Activated CD4-positive, alpha-beta T cell treated with anti-CD3 and anti-CD28 coated beads for 4 hours (primary cell): ENCODE data around the gene FASLG.
A peak's percentile ranks its signal among the peaks of the same experiment; 100 is the strongest.

Source experiments
- DNase-seq, 2 donors: peaks; one replicate each; pipeline ENCODE4 v3.0.0-alpha.2; 2020

The FASLG gene

DNA sequence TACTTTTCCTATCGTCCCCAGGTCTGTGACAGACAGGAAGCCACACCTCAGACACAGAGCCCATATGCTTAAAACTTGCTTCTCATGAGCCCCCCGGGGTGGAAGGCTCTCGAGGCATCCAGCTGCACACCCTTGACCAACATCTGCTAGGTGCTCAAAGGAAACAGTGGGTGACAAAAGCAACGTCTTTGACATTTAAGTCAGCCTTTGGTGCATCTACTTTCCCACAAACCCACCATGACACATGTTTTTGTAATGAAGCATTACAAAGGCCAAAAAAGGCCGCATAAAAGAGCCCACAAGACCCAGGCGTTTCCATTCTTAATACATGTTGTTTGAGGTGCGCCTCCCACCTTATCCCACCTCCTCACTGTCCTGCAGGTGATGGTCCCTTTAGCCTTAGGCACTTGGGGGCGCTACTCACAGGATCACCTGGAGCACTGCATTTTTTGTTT, 11.8 kb upstream of the FASLG start:
- DNase-seq: no peak

DNA sequence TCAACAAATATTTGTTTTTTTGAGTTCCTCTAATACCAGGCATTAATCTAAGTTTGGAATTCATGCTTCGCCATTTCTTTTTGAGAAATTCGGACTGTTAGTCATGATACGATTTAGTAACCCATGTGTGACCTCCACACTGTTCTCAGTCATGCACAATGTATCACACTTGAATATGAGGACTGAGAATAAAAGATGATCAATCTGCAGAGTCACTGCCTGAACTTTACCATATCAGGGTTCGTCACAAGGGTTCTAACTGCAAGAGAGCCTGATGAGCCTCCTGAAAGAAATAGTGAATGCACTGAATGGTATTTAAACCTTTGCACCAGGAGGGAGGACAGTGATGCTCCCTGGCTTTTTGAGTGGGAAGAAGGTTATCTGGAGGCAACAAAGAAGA, 10.9 kb upstream of the FASLG start:
- no peak for DNase-seq

DNA sequence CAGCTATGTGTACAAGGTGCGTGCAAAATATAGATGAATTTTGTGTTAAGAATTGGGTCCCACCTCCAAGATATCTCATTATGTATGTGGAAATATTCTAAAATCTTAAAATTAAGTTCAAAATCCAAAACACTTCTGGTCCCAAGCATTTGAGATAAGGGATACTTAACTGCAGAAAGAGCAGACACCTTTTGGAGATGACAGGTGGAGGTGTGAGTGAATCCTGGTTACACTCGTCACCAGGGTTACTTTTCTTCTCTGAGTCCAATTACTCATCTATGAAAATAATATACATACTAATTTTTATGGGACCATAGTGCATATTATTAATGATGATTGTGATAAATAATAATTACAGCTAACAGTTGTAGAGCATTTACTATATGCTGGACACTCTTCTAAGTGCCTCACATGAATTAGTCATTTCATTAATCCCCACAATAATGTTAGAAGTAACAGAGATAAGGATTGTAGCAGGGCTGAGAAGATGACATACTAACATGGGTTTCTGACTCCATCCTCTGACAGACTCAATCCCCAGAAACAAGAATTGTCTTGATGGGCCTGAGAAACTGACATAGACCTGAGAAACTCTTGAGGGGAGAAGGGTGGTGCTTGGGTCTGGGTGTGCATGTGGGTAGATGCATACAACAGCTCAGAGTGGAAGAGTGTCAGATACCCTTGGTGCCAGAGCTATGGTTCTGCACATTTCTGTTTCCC, 8.3 kb upstream of the FASLG start:
- DNase-seq: no peak

GRCh38 chr1:172653015-172653709, 5.7 kb upstream of the FASLG start:
- no peak for DNase-seq

- DNase-seq: no peak
Measured at GRCh38 chr1:172654535-172654934, 4.4 kb upstream of the FASLG start.

- DNase-seq: no peak
Measured at GRCh38 chr1:172656576-172656975, 2.3 kb upstream of the FASLG start.

GRCh38 chr1:172657586-172657985, 1.3 kb upstream of the FASLG start:
- DNase-seq: no peak

- no peak for DNase-seq
Measured at GRCh38 chr1:172661107-172661506, 2.2 kb downstream of the FASLG start.

- DNase-seq: peak; percentile 88 to 89
Measured at GRCh38 chr1:172662464-172663109, 3.7 kb downstream of the FASLG start.

DNA sequence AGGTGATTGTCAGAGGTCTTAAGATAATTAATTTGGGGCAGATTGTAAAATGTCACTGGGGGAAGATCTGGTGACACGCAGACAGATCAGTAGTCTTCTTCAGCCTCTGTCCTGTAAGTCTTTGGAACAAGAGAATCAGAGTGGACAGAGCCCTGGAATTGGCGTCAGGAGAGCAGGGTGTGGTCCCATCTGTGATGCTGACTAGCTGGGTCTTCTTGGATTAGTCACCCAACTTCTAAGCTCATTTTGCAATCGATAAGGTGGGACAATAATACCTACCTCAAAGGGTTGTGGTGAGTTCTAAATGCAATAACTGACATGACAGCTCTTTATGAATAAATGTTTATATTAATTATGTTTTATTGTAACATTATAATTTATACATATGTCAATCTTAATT, 4.8 kb downstream of the FASLG start:
- no peak for DNase-seq

DNA sequence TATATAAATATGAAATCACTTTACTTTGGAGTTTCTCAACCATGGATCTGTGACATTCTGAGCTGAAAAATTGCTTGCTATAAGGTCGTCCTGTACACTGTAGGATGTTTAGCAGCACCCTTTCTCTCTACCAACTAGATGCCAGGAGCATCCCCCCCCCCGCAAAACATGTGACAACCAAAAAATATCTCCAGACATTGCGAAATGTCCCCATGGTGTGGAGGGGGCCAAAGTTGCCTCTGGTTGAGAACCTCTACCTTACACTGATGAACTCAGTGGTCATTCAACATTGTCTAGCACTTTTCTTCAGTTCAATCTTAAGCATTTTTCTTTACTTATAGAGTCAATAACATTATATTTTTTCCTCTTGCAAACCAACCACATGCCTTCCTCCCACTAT, 9.2 kb downstream of the FASLG start:
- DNase-seq: no peak

DNA sequence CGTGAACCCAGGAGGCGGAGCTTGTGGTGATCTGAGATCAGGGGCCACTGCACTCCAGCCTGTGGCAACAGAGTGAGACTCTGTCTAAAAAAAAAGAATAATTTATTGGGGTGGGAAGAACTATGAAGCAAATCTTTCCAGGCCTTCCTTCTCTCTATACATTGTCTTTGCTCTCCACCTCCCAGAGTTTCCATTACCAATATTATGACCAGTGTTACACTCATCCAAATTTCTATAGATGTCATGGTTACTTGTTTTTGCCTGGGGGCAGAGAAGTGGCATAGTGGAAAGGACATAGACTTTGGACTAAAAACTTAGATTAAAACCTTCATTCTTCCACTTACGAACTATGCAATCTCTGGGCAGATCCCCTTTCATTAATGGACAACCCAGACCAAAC, 10.1 kb downstream of the FASLG start:
- no peak for DNase-seq

DNA sequence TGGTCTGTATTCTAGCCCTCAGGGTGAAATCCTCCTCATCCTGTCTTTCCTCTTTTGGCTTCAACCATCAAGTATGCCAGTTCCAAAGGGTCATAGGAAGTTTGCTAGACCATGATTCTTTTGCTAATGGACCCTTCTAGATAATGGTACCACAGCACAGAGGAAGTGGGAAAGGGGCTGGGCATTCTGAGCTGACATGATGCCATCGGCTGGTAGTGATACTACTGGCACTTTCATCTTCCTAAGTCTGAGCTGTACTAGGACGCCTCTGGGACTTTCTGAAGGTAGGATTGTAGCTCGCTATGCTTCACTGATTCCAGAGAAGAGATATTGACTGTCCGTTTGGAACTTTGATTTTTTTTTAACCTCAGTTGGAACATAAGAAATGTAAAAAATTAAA, 11.4 kb downstream of the FASLG start:
- DNase-seq: no peak

DNA sequence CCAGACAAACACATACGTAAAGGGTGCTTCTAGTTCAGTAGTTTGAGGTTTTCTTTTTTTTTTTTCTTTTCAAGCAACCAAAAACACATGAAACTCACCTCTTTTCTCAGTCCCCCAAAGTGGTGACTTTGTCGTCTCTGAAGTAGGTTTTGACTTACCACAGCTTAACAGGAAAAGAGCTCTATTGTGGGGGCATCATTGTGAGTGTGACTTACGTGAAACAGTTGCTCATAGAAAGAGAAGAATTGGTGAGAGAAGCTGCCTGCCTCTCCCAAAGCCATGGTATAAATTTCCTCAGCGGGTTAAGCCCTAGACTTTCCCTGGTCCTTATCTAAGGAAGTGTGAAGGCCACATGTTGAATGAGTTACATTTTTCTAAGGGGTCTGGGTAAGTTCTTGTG, 11.9 kb downstream of the FASLG start:
- peak; percentile 46 to 51 for DNase-seq

DNA sequence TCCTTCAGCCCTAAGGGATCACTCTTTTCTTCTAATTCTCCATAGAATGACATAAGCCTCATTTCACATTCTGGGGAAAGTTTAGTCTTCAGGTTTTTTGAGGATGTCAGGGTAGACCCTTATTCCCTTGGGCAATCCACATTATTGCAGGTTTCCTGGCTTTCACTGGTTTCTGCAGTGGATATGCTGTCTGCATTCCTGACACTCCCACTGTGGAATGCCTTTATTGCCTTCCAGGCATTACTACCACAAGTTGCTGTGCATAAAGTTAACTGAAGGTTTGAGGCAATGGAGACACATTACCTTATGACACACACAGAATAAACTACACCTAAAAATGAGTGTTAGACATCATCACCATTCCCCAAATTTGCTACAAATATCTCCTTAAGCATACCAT, 12.7 kb downstream of the FASLG start:
- no peak for DNase-seq

DNA sequence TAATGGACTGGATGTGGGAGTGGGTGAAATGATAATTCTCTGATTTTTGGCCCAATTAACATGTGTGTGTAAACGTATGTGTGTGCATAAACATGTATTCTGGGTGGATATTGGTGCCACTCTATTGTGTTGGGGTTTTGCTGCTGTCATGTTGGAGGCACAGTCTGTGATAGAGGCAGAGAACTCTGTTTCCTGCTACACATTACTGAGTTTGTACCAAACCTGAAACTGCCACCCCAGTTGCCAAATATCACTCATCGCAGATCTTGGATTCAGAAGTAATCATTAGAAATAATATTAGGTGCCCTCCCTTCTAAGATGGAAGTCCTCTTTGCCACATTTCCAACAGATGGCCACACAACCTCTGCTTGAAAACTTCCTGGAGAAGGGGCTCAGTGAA, 13.8 kb downstream of the FASLG start:
- no peak for DNase-seq

DNA sequence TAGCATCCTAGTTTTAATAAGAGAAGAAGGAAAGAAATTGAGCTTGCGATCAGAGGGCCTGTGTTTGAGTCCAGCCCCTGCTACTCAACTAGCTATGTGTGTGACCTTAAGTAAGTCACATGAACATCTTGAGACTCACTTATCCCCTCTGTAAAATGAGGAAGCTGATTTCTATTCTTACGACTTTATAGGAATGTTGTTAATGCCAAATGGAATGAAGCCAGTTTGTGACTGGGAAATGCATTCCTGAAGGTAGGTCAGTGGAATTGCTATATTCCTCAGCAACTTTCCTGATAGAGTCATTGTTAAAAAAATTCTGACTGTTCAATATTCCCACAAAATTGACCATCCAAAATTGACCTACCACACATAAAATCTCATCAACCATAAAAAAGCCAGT, 14.9 kb downstream of the FASLG start:
- DNase-seq: no peak

DNA sequence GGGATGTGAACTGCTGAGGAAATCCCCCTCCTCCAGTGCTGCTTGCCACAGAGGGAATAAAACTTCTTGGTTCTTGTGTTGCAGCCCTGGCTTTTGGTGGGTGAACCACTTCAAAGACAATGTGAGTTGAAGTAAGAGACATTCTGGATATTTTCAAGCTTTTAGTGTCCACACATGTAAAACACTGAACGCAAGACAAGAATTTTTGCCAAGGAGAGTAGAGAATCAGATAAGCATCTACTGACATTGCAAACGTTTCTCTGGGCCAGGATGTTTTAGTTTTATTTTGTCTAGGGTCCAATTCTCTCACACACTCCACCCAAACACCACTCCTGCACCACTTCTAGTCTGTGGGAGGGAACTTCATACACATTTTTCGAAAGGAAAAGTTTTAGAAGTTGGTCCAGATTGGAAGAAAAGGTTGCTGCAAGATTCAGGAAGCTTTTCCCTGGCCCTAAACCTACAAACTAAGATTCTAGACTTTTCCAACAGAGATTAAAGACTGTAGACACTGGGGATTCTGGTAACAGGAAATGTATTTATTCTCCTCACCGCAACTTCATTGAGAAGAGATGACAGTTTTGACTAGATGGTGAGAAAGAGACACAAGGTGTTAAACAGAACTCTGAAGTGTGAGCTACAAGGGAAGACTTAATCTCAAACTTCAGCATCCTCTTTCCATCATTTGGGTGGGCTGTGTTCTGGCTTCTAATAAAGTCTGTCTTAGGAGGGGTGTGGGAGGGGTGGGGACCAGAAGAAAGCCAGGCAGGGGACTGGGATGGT, 16.1 kb downstream of the FASLG start:
- no peak for DNase-seq

- no peak for DNase-seq
Measured at GRCh38 chr1:172679000-172679772, 20.3 kb downstream of the FASLG start.

DNA sequence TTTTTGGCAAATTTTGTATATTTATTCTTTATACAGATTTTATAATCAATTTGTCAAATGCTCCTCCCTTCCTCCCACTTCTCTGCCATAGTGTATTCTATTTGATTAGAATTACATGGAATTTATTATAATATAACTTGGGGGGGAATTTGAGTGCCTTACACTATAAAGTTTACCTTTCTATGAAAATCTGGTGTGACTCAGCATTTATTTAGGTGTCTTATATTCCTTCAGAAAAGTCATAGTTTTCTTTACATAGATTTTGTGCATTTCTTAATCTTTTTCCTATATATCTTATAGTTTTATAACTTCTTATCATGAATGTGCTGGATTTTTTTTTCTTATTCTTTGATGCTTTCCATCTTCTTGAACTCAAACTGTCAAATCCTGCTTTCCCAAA, 21.3 kb downstream of the FASLG start:
- no peak for DNase-seq

DNA sequence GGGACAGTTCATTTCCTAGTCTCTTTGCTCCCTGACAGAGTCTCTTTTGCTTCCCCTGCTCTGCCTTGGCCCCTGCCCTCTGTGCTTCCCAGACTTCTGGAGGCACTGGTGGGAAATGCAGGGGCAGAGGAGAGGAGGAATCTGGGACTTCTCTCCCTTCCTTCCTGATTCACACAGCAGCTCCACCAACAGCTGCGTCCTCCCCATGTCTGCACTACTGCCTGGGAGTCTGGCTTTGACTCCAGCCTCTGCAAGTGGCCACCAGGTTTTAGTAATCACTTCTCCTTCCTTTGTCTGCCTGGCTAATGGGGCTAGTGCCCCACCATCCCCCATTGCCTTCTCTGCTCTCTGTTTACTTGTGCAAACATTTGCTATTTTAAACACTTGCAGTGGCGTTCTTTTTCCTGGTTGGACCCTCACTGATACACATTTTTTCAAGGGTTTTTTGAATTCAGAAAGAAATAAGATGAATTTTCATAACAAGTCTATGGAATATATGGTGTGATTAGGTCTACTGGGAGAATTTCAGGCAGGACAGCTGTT, 21.9 kb downstream of the FASLG start:
- DNase-seq: no peak

- DNase-seq: no peak
Measured at GRCh38 chr1:172682812-172683211, 23.9 kb downstream of the FASLG start.
